GM21723 (cell line): ENCODE measurements around the gene TTC3.
"Not testable (repeated sequence)": the region's sequence is repeated elsewhere in the genome, so short reads cannot be mapped to it uniquely, and the experiment has no call there.

ENCODE experiments used
- ATAC-seq: cut with Tn5 transposase; IDR thresholded peaks from one replicate; pipeline ENCODE4 v1.9.1; 2021; ENCODE audit warnings: mild to moderate bottlenecking, moderate library complexity; ENCODE audit not compliant: unreplicated experiment

The TTC3 gene

DNA sequence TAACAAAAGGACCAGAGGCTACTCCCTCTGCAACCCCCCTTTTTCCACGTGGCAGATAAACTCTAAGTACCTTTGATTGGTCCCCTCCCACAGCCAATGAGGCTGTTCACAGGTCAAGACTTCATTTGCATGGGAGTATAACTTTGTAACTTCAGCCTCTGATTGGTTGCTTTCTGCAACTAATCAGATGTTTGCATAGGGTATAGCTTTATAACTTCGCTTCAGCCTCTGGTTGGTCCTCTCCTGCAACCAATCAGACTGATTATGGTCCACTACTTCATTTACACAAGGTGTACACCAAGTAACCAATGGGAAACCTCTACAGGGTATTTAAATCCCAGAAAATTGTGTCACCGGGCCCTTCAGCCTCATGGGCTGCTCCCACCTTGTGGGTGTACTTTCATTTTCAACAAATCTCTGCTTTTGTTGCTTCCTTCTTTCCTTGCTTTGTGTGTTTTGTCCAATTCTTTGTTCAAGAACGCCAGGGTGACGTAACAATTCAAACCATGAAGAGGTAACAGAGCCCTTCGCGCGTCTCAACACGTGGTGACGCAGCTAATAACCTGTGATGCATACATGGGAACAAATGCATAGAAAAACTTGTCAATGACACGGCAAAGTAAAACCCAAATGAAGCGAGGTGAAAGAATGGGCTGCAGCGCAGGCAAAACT lies 146.8 kb downstream of the TTC3 start:
- ATAC-seq: no peak

GRCh38 chr21:37220433-37220980 lies 147.5 kb downstream of the TTC3 start:
- ATAC-seq: peak; percentile 51

GRCh38 chr21:37220981-37221664 lies 148.1 kb downstream of the TTC3 start:
- peak; percentile 93 for ATAC-seq

DNA sequence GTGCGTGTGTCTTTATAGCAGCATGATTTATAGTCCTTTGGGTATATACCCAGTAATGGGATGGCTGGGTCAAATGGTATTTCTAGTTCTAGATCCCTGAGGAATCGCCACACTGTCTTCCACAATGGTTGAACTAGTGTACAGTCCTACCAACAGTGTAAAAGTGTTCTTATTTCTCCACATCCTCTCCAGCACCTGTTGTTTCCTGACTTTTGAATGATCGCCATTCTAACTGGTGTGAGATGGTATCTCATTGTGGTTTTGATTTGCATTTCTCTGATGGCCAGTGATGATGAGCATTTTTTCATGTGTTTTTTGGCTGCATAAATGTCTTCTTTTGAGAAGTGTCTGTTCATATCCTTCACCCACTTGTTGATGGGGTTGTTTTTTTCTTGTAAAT lies 149.2 kb downstream of the TTC3 start:
- not testable (repeated sequence) for ATAC-seq

- no peak for ATAC-seq
These were observed 150.8 kb downstream of the TTC3 start for GRCh38 chr21:37223804-37224345.

GRCh38 chr21:37224861-37225839 lies 152.1 kb downstream of the TTC3 start:
- ATAC-seq: no peak

DNA sequence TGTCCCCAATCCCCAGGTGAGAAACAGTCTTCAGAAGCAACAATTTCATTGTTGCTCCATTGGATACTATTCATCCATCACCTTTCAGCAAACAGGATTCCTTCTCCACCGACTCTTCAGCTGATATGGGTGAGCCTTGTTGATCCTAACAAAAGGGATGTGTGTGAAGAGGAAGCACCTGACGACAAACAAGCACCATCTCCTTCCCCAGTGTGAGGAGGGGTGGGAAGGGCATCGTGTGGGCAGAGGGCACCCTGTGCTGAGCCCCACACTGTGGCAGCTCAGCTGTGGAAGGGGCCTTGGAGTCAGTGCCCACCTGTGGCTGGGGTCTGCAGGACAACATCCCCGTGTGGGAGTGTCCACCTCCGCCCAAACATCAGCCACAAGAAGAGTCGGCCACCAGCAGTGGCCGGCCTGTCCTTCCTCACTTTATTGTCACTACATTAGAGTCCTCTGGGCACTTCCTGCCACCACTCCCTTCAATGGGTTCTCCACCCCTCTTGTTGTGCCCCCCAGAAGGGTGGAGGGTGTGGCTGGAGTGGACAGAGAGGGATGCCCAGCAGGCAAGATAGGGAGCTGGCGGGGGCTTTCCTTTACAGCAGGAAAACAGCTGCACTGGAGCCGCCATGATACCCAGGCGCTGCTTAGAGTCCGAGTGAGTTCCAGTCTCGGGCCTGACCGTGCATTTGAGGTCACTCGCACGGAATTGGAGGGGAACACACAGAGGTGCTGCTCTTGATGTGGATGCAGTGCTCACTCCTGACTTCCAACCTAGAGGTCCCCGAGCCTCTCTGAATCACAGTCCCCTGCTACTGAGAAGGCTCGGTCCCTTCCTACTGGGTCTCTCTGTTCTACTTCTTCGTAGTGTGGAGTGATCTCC lies 153.2 kb downstream of the TTC3 start:
- no peak for ATAC-seq

DNA sequence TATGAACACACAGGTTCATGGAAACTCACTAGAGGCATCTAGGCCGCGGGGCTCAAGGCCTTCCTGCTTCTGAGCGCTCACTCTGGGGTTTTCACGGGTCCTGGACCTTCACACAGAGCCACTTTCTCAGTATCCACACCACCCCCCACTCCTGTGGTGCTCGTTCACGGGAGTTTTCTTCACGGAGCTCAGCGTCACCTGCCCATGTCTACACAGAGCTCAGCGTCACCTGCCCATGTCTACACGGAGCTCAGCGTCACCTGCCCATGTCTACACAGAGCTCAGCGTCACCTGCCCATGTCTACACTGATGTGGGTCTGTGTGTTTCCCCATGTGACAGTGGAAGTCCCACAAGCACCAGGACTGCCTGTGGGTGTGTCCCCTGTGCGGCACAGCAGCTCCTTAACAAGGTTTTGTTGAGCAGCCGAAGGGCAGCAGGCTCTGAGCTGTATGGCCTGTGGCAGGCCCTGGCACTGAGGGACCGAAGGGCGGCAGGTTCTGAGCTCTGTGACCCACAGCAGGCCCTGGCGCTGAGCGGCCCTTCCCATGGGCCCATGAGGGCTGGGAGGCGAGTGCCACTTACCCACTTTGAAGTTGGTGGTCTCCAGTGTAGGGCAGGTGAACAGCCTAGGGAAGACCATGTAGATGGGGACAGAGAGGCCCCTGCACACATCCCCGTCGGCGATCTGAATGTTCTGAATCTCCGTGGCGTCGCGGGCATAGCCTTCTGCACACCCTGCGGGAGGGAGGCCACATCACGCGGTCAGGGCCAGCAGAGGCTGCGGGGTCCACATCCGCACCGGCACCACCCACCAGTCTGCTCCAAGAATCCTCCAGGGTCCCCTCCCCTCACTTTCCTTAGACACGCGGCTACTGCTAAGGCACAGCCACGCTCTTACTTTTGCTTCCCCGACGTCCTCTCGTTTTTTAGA lies 154.3 kb downstream of the TTC3 start:
- no peak for ATAC-seq

- ATAC-seq: no peak
These were observed 154.9 kb downstream of the TTC3 start for GRCh38 chr21:37228003-37228400.

GRCh38 chr21:37230632-37231248 lies 157.7 kb downstream of the TTC3 start:
- ATAC-seq: no peak

- ATAC-seq: no peak
These were observed 158.2 kb downstream of the TTC3 start for GRCh38 chr21:37231249-37231645.

DNA sequence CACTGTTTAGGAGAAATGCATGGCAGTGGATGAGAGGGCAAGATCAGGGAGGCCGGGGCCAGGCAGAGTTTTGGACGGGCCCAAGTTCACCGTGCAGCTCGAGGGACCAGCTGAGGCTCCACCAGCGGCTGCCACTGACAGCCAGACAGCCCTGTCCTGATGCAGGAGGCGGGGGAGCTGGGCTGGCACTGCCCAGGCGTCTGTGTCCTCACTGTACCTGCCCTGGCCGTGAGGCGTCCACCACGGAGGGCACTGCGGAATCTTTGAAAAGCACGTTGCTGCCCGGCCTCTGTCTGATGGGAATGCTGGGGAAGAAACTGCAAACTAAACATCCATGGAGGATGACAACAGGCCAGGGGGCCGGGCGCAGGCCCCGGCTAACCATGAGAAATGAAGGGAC lies 158.6 kb downstream of the TTC3 start:
- ATAC-seq: no peak

- peak; percentile 81 for ATAC-seq
These were observed 159.4 kb downstream of the TTC3 start for GRCh38 chr21:37232274-37233018.

DNA sequence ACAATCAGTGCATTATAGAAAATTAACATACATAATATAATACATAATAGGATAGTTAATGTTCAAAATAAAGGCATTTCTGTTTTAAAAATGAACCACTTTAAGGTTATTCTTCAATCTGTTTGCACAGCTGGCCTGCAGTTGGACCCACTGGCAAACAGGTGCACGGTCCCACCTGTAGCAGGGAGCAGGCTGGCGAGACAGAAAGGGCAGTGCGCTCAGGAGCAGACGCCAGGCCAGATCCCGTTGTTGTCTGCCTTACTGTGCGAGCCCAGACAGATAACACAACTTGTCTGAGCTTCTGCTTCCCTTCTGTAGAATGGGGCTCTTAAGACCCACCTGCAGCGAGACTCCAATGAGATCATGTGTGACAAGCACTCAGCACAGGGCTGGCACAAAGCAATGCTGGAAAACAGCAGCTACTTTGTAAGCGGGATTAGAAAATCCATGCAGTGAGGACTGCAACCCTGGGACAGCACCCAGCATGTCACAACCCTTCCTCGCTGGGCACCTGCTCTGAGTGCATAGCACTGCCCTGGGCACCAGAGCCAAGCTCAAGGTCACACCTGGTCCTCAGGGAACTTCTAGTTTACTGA lies 160.6 kb downstream of the TTC3 start:
- no peak for ATAC-seq

DNA sequence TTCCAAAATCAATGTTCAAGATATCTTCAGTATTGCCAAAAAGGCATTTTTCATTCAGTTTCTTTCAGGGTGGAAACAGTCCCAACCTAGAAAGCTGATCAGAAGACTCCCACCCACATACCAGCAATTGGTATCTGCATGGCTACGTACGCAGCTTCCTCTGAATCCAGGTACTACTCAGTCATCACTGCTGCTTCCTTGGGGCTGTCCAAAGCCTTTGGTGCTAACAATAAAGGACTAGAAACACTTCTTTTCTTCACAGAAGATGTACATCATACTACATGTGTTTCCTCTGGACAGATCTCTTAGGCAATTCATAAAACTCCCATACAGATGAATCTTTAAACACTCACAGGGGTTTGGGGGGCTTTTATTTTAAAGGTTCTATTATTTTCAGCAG lies 164.3 kb downstream of the TTC3 start:
- no peak for ATAC-seq

DNA sequence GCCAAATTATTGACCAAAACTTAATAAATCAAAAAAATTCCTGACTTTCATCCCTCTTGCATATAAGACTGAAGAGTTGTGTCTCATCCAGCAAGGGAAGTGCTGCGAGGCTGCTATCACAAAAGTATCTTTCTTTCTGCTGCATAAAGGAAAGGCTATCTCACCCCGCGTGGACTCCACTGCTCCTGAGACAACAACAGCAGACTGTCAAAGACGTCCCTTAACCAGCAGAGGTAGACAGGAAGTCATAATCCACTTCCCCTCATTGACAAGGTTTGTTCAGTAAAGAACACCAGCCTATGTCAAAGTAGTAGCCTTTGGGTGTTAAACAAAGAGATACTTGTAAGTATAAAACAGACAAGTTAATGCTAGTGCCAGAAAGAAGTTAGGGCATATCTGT lies 164.7 kb downstream of the TTC3 start:
- no peak for ATAC-seq

DNA sequence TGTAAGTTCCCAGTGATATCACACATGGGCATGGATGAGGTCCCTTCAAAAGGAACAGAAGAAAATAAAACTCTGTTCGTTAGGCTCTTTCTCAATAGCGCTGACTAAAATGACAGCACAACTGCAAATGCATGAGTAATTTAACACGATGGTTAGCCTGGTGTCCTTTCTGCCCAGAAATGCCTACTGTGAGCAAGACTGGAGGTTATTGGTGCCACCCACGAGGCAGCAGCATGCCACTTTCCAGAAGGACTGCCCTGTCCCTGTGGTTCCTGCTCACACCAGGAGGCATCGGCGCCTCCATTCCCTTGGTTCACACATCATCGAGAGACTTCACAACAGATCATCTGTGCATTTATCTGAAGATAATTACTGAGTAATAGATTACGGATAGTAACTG lies 167.9 kb downstream of the TTC3 start:
- no peak for ATAC-seq
